HG03135 (cell line): ENCODE measurements around the gene LRRC75A.

ENCODE experiments used
- ATAC-seq: cut with Tn5 transposase; IDR thresholded peaks from one replicate; pipeline ENCODE4 v1.9.1; 2021; ENCODE audit warnings: mild to moderate bottlenecking, moderate library complexity; ENCODE audit not compliant: unreplicated experiment

LRRC75A gene

GRCh38 chr17:16473044-16474011, 18.7 kb downstream of the LRRC75A start:
- no peak for ATAC-seq

GRCh38 chr17:16472539-16472938, 19.5 kb downstream of the LRRC75A start:
- ATAC-seq: no peak

GRCh38 chr17:16471295-16471694, 20.7 kb downstream of the LRRC75A start:
- ATAC-seq: no peak

- ATAC-seq: no peak
Observed at GRCh38 chr17:16470265-16470664, 21.7 kb downstream of the LRRC75A start.

- ATAC-seq: no peak
Observed at GRCh38 chr17:16468428-16468992, 23.5 kb downstream of the LRRC75A start.

- ATAC-seq: no peak
Observed at GRCh38 chr17:16467886-16468285, 24.1 kb downstream of the LRRC75A start.

- no peak for ATAC-seq
Observed at GRCh38 chr17:16467044-16467443, 24.9 kb downstream of the LRRC75A start.

GRCh38 chr17:16466407-16466806, 25.6 kb downstream of the LRRC75A start:
- ATAC-seq: no peak

- no peak for ATAC-seq
Observed at GRCh38 chr17:16465861-16466338, 26.1 kb downstream of the LRRC75A start.

- no peak for ATAC-seq
Observed at GRCh38 chr17:16465052-16465312, 27.0 kb downstream of the LRRC75A start.

GRCh38 chr17:16464303-16465051, 27.5 kb downstream of the LRRC75A start:
- no peak for ATAC-seq

GRCh38 chr17:16463358-16464302, 28.4 kb downstream of the LRRC75A start:
- no peak for ATAC-seq

GRCh38 chr17:16462070-16462864, 29.7 kb downstream of the LRRC75A start:
- no peak for ATAC-seq

GRCh38 chr17:16461606-16461866, 30.5 kb downstream of the LRRC75A start:
- no peak for ATAC-seq

- ATAC-seq: no peak
Observed at GRCh38 chr17:16460796-16461605, 31.0 kb downstream of the LRRC75A start.

- ATAC-seq: no peak
Observed at GRCh38 chr17:16459855-16460550, 32.0 kb downstream of the LRRC75A start.

GRCh38 chr17:16459271-16459670, 32.7 kb downstream of the LRRC75A start:
- no peak for ATAC-seq

GRCh38 chr17:16456742-16457316, 35.2 kb downstream of the LRRC75A start:
- ATAC-seq: no peak
